B cell (primary cell): Measurements from ENCODE around the gene BACE1-AS. TPM values are rescaled to one million over a fixed set of nuclear protein-coding genes. Genes with fewer than 3 reads are reported as not detected.
A peak's percentile ranks its signal among the peaks of the same experiment; 100 is the strongest.
"Not testable (repeated sequence)": the region's sequence is repeated elsewhere in the genome, so short reads cannot be mapped to it uniquely, and the experiment has no call there.

Experiments
- ATAC-seq: fragments of 200-7000 bp; cut with Tn5 transposase; one replicate; pipeline ENCODE4 v1.10.0; 2021; ENCODE audit warnings: low read depth, mild to moderate bottlenecking, moderate number of reproducible peaks, moderate library complexity
- CTCF ChIA-PET: fragments of 350-600 bp; sonication (Branson Sonifier 250); formaldehyde crosslinking; loops from one replicate; lab custom pipeline; 2021; ENCODE audit warnings: antibody characterized with exemption, inconsistent platforms; lab: Charles Lee
- POLR2A ChIA-PET: fragments of 350-600 bp; sonication (Branson Sonifier 250); formaldehyde crosslinking; loops from one replicate; lab custom pipeline; 2021; ENCODE audit warnings: antibody characterized with exemption; lab: Charles Lee
- DNase-seq: peaks from one replicate; pipeline ENCODE4 v3.0.0; 2013
- H2AFZ ChIP-seq: 2 replicates; pipeline ENCODE4 v1.6.1; 2012; ENCODE audit warnings: mild to moderate bottlenecking, low read depth, low read length; ENCODE audit not compliant: insufficient read depth, poor library complexity, severe bottlenecking
- H3K27ac ChIP-seq, 2 donors: 1 replicate in 1 of 2; 2 replicates in 1 of 2; pipeline ENCODE4 v1.5.1; 2012 to 2013; ENCODE audit warnings: low read length in 2 of 2, mild to moderate bottlenecking in 2 of 2, moderate library complexity in 1 of 2
- H3K27me3 ChIP-seq, 4 experiments: fragments of 200-600 bp in 1 of 4; sonication (generic) in 1 of 4; replicated peaks in 1 of 4; 1 replicate in 2 of 4; 2 replicates in 2 of 4; pipeline versions ENCODE4 v1.6.1 to v1.7.0; 2013 to 2016; ENCODE audit warnings: low read length in 3 of 4, mild to moderate bottlenecking in 2 of 4, mixed read lengths in 1 of 4, moderate library complexity in 1 of 4; ENCODE audit not compliant: insufficient read depth in 4 of 4, control insufficient read depth in 3 of 4; ENCODE audit errors: control extremely low read depth in 1 of 4
- H3K36me3 ChIP-seq, 2 experiments: replicated peaks in 1 of 2; 1 replicate in 1 of 2; 2 replicates in 1 of 2; pipeline versions ENCODE4 v1.6.1 to v1.7.1; 2013; ENCODE audit warnings: low read length in 1 of 2; ENCODE audit not compliant: insufficient read depth in 2 of 2, control insufficient read depth in 1 of 2; ENCODE audit errors: control extremely low read depth in 1 of 2, extremely low read depth in 1 of 2
- H3K4me1 ChIP-seq, 2 donors: fragments of 200-600 bp in 1 of 2; sonication (generic) in 1 of 2; 1 replicate in 1 of 2; 2 replicates in 1 of 2; pipeline versions ENCODE4 v1.5.1 to v1.6.1; 2013 to 2017; ENCODE audit warnings: low read length in 2 of 2; ENCODE audit not compliant: control insufficient read depth in 2 of 2, insufficient read depth in 2 of 2
- H3K4me2 ChIP-seq: replicated peaks from 2 replicates; pipeline ENCODE3; 2012; ENCODE audit warnings: mild to moderate bottlenecking, low read depth, low read length; ENCODE audit not compliant: poor library complexity, severe bottlenecking
- H3K4me3 ChIP-seq, 5 experiments: fragments of 200-600 bp in 1 of 5; sonication (generic) in 1 of 5; 1 replicate in 3 of 5; 2 replicates in 2 of 5; pipeline versions ENCODE4 v1.5.1 to v1.7.0; 2011 to 2016; ENCODE audit warnings: low read length in 4 of 5, mild to moderate bottlenecking in 4 of 5, low read depth in 2 of 5, control low read depth in 1 of 5, moderate library complexity in 1 of 5; ENCODE audit not compliant: insufficient read depth in 1 of 5; ENCODE audit errors: control extremely low read depth in 1 of 5, extremely low read depth in 1 of 5
- H3K79me2 ChIP-seq: fragments of 200-600 bp; sonication (generic); one replicate; pipeline ENCODE4 v1.6.0; 2016; ENCODE audit warnings: low read length; ENCODE audit not compliant: control insufficient read depth, insufficient read depth
- H3K9ac ChIP-seq: fragments of 200-600 bp; sonication (generic); 2 replicates; pipeline ENCODE4 v1.6.1; 2017; ENCODE audit warnings: mild to moderate bottlenecking, low read length, moderate library complexity
- H3K9me3 ChIP-seq, 3 donors: one replicate each; pipeline versions ENCODE4 v1.6.1 to v1.7.1; 2013; ENCODE audit warnings: low read length in 2 of 3; ENCODE audit not compliant: control insufficient read depth in 2 of 3, insufficient read depth in 1 of 3; ENCODE audit errors: control extremely low read depth in 1 of 3
- H4K20me1 ChIP-seq: 2 replicates; pipeline ENCODE4 v1.6.0; 2012; ENCODE audit warnings: mild to moderate bottlenecking, low read length; ENCODE audit not compliant: insufficient read depth, control insufficient read depth, poor library complexity, severe bottlenecking
- H3K27ac Mint-ChIP-seq: one replicate; pipeline ENCODE4 v1.8.0; 2021; ENCODE audit warnings: mixed read lengths
- H3K27me3 Mint-ChIP-seq: one replicate; pipeline ENCODE4 v1.8.0; 2021; ENCODE audit warnings: mixed read lengths
- H3K4me1 Mint-ChIP-seq: one replicate; pipeline ENCODE4 v1.8.0; 2021; ENCODE audit warnings: mixed read lengths
- H3K4me3 Mint-ChIP-seq: one replicate; pipeline ENCODE4 v1.8.0; 2021; ENCODE audit warnings: mixed read lengths
- H3K9me3 Mint-ChIP-seq: one replicate; pipeline ENCODE4 v1.8.0; 2022; ENCODE audit warnings: mixed read lengths; ENCODE audit not compliant: insufficient read depth
- EZH2 ChIP-seq: IDR thresholded peaks from 2 replicates; pipeline ENCODE4 v1.6.1; 2012; ENCODE audit warnings: borderline replicate concordance, low read depth, mild to moderate bottlenecking, moderate library complexity, low read length; ENCODE audit not compliant: insufficient read depth, poor library complexity, severe bottlenecking
- WGBS: methylation state at CpG from one replicate; pipeline ENCODE4 v1.1.5; 2013; ENCODE audit warnings: missing lambda C conversion rate; ENCODE audit not compliant: insufficient coverage; 5-methylcytosine and 5-hydroxymethylcytosine counted together
- intact Hi-C: fragments of 100-400 bp; cut with micrococcal nuclease; formaldehyde crosslinking; loops from one replicate; pipeline ENCODE4 v1.10.0; 2022
- polyA plus RNA-seq: library from polyadenylated mRNA; depleted of rRNA; stranded (reverse); fragments of >200 nt; gene quantifications from 2 replicates; pipeline ENCODE4 v1.2.3, GENCODE V29; 2012
- total RNA-seq, 2 donors: library from RNA; stranded (reverse); fragments of 120-200 nt in 1 of 2; gene quantifications; 1 replicate in 1 of 2; 2 replicates in 1 of 2; pipeline versions ENCODE4 v1.2.3 to v1.2.4, GENCODE V29; 2013 to 2022
- TF ChIP-seq, protein P1 (sequence below): fragments of 200-600 bp; IDR thresholded peaks from one replicate; pipeline ENCODE4 v1.8.0; 2022; ENCODE audit warnings: antibody characterized with exemption, mild to moderate bottlenecking

The BACE1-AS gene
- total and polyA plus RNA-seq, 2 donors (not counting 1 experiment from before 2014, with no cell fraction given), result 3.5 to 11.2 TPM

- peaks cover 16 to 19% of the 10 kb centered on the region in 2 donors for H3K4me1 ChIP-seq
- no peaks in the 10 kb centered on the region for H4K20me1 ChIP-seq
- CTCF ChIA-PET, result no interaction called here
- H3K9ac ChIP-seq, result no peak overlapping the region
- H3K27me3 Mint-ChIP-seq, result peaks cover 27% of the 10 kb centered on the region
- TF ChIP-seq, protein P1, sequence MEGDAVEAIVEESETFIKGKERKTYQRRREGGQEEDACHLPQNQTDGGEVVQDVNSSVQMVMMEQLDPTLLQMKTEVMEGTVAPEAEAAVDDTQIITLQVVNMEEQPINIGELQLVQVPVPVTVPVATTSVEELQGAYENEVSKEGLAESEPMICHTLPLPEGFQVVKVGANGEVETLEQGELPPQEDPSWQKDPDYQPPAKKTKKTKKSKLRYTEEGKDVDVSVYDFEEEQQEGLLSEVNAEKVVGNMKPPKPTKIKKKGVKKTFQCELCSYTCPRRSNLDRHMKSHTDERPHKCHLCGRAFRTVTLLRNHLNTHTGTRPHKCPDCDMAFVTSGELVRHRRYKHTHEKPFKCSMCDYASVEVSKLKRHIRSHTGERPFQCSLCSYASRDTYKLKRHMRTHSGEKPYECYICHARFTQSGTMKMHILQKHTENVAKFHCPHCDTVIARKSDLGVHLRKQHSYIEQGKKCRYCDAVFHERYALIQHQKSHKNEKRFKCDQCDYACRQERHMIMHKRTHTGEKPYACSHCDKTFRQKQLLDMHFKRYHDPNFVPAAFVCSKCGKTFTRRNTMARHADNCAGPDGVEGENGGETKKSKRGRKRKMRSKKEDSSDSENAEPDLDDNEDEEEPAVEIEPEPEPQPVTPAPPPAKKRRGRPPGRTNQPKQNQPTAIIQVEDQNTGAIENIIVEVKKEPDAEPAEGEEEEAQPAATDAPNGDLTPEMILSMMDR, result no peak
- TF ChIP-seq EZH2, result no peak
- no peak for DNase-seq
- peaks cover 0 to 7% (median 0%) of the 10 kb centered on the region in 3 donors for H3K9me3 ChIP-seq
- peaks cover 0 to 27% (median 17%) of the 10 kb centered on the region in 4 experiments for H3K27me3 ChIP-seq
- intact Hi-C loops, result no loop called here
- no peaks in the 10 kb centered on the region for H3K36me3 ChIP-seq
- no peaks in the 10 kb centered on the region for H3K79me2 ChIP-seq
- no peak overlapping the region for H3K4me2 ChIP-seq
- no peaks in the 10 kb centered on the region for H3K9me3 Mint-ChIP-seq
- H3K27ac Mint-ChIP-seq, result no peak overlapping the region
- H3K4me3 ChIP-seq, result no peak overlapping the region
- no peak overlapping the region for H3K4me3 Mint-ChIP-seq
- H3K27ac ChIP-seq, result no peak overlapping the region
- no peak overlapping the region for H2AFZ ChIP-seq
- ATAC-seq, result no peak
- POLR2A ChIA-PET, result no interaction called here
- 100% methylated on average over 1 of the region's 5 CpGs for WGBS
- peaks cover 12% of the 10 kb centered on the region for H3K4me1 Mint-ChIP-seq
These were observed 28.2 kb downstream of the BACE1-AS start for GRCh38 chr11:117319214-117319840.

DNA sequence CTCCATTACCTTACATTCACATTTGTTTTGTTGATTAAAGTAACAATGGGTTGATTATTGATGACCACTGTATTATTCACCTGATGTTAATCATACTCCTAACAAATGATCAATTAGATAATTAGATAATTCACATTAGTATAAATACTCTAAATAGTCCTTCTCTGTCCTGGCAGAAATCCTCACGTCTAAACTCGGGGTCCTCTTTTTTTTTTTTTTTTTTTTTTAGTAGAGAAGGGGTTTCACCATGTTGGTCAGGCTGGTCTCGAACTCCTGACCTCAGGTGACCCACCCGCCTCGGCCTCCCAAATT is 36.1 kb downstream of the BACE1-AS start:
- H3K27ac Mint-ChIP-seq, H3K79me2 ChIP-seq, H3K27me3 ChIP-seq, H3K36me3 ChIP-seq, H3K27me3 Mint-ChIP-seq, H4K20me1 ChIP-seq, ATAC-seq, H3K4me1 Mint-ChIP-seq, H3K9me3 Mint-ChIP-seq, H3K9me3 ChIP-seq, DNase-seq: not testable (repeated sequence)
- H3K4me3 Mint-ChIP-seq, result peak overlapping the region; percentile 71
- WGBS, result 39% methylated on average over 3 of the region's 5 CpGs
- peaks cover 6 to 11% of the 10 kb centered on the region in 2 donors for H3K4me1 ChIP-seq
- intact Hi-C loops, result loop anchor here (5.0 to 10.0 kb wide), 3 partner anchors 182 to 540 kb away; partner anchors contain the start of genes PAFAH1B2 and ZPR1
- POLR2A ChIA-PET, result interaction anchor here (0.6 to 1.7 kb wide), 3 partner anchors 100 to 482 kb away, joined by 3 to 11 read pairs (median 6); no protein-coding TSS in a partner anchor
- peak overlapping the region; percentile 79 for H3K4me2 ChIP-seq
- CTCF ChIA-PET, result interaction anchor here (0.6 to 2.1 kb wide), 4 partner anchors 8 to 96 kb away, joined by 4 to 6 read pairs (median 4); partner anchors contain the start of gene BACE1
- peak overlapping the region; percentile 90 for H2AFZ ChIP-seq
- peak overlapping the region; percentile 83 for H3K9ac ChIP-seq
- peak overlapping the region in 4 of 5 experiments; percentile 58 to 88 (median 80) for H3K4me3 ChIP-seq
- H3K27ac ChIP-seq, result peak overlapping the region; percentile 84 to 89
